ENCODE results near the gene SUPT7L. TPM values are rescaled to one million over a fixed set of nuclear protein-coding genes. Genes with fewer than 3 reads are reported as not detected.
"Not testable (repeated sequence)": the region's sequence is repeated elsewhere in the genome, so short reads cannot be mapped to it uniquely, and the experiment has no call there.

SUPT7L gene
- total RNA-seq, 2 experiments from 2014 or later = 33.0 to 33.6 TPM

- BruUV-seq (replicated peaks) = no TSS peak
- TF ChIP-seq EZH2phosphoT487 (IDR thresholded peaks at IDR 0.05; ENCODE audit: borderline replicate concordance, low read depth, low read length) (no peak), CTCF (conservative IDR thresholded peaks at IDR 0.05; ENCODE audit: low read length) (peak; percentile 100)
- Histone ChIP-seq H3K4me3 (ENCODE audit: low read depth, low read length, poor library complexity, severe bottlenecking) (no peak overlapping the region), H3K4me2 (ENCODE audit: low read length) (no peak overlapping the region), H3K9me3 (ENCODE audit: low read length) (no peaks in the 10 kb centered on the region), H3K36me3 (ENCODE audit: insufficient read depth, low read length) (peaks cover 72% of the 10 kb centered on the region), H3K79me2 (ENCODE audit: insufficient read depth, low read depth, low read length) (no peaks in the 10 kb centered on the region), H3K27ac (ENCODE audit: low read depth, low read length, poor library complexity, severe bottlenecking) (no peak overlapping the region), H3K9me2 (ENCODE audit: insufficient read depth, low read length) (no peaks in the 10 kb centered on the region), H2AFZ (ENCODE audit: low read length) (no peak overlapping the region), H3K4me1 (ENCODE audit: insufficient read depth, low read length, poor library complexity, severe bottlenecking) (no peaks in the 10 kb centered on the region), H4K20me1 (ENCODE audit: insufficient read depth, low read length) (no peaks in the 10 kb centered on the region)
- peak; percentile 94 for DNase-seq (ENCODE audit: low spot score)
- CTCF ChIA-PET (ENCODE audit: unreplicated experiment) = interaction anchor here (1.0 to 1.1 kb wide), 2 partner anchors 22 to 719 kb away, joined by 3 read pairs; no protein-coding TSS in a partner anchor
- POLR2A ChIA-PET = interaction anchor here (1.0 to 1.5 kb wide), 2 partner anchors 18 to 35 kb away, joined by 3 to 6 read pairs; no protein-coding TSS in a partner anchor
- intact Hi-C loops (cut with micrococcal nuclease; ENCODE audit: unreplicated experiment) = no loop called here
Measured at GRCh38 chr2:27683390-27684071, 20.1 kb upstream of the SUPT7L start.

- H3K4me3 ChIP-seq (ENCODE audit: low read depth, low read length, poor library complexity, severe bottlenecking); H2AFZ ChIP-seq (ENCODE audit: low read length); intact Hi-C loops (cut with micrococcal nuclease; ENCODE audit: unreplicated experiment); CTCF ChIA-PET (ENCODE audit: unreplicated experiment); BruUV-seq (replicated peaks); H4K20me1 ChIP-seq (ENCODE audit: insufficient read depth, low read length); H3K79me2 ChIP-seq (ENCODE audit: insufficient read depth, low read depth, low read length); H3K9me3 ChIP-seq (ENCODE audit: low read length); H3K4me2 ChIP-seq (ENCODE audit: low read length); H3K27ac ChIP-seq (ENCODE audit: low read depth, low read length, poor library complexity, severe bottlenecking); DNase-seq (ENCODE audit: low spot score); H3K9me2 ChIP-seq (ENCODE audit: insufficient read depth, low read length); H3K4me1 ChIP-seq (ENCODE audit: insufficient read depth, low read length, poor library complexity, severe bottlenecking): not testable (repeated sequence)
- H3K36me3 ChIP-seq (ENCODE audit: insufficient read depth, low read length) = peaks cover 72% of the 10 kb centered on the region
- POLR2A ChIA-PET = interaction anchor here (0.6 to 1.5 kb wide), 3 partner anchors 16 to 787 kb away, joined by 3 to 6 read pairs (median 4); no protein-coding TSS in a partner anchor
Measured at GRCh38 chr2:27682334-27682771, 18.9 kb upstream of the SUPT7L start.

GRCh38 chr2:27681841-27682240 lies 18.4 kb upstream of the SUPT7L start:
- no peaks in the 10 kb centered on the region for H3K9me3 ChIP-seq (ENCODE audit: low read length)
- intact Hi-C loops (cut with micrococcal nuclease; ENCODE audit: unreplicated experiment) = no loop called here
- no peaks in the 10 kb centered on the region for H3K9me2 ChIP-seq (ENCODE audit: insufficient read depth, low read length)
- H3K4me3 ChIP-seq (ENCODE audit: low read depth, low read length, poor library complexity, severe bottlenecking) = no peak overlapping the region
- DNase-seq (ENCODE audit: low spot score) = no peak
- H3K27ac ChIP-seq (ENCODE audit: low read depth, low read length, poor library complexity, severe bottlenecking) = no peak overlapping the region
- H4K20me1 ChIP-seq (ENCODE audit: insufficient read depth, low read length) = no peaks in the 10 kb centered on the region
- ChIA-PET POLR2A (interaction anchor here (0.6 to 1.3 kb wide), 2 partner anchors 9 to 89 kb away, joined by 3 to 5 read pairs; no protein-coding TSS in a partner anchor), CTCF (ENCODE audit: unreplicated experiment) (interaction anchor here (0.5 kb wide), 1 partner anchor 331 kb away, joined by 4 read pairs; no protein-coding TSS in a partner anchor)
- no TSS peak for BruUV-seq (replicated peaks)
- no peaks in the 10 kb centered on the region for H3K4me1 ChIP-seq (ENCODE audit: insufficient read depth, low read length, poor library complexity, severe bottlenecking)
- H3K36me3 ChIP-seq (ENCODE audit: insufficient read depth, low read length) = peaks cover 72% of the 10 kb centered on the region
- no peaks in the 10 kb centered on the region for H3K79me2 ChIP-seq (ENCODE audit: insufficient read depth, low read depth, low read length)
- TF ChIP-seq EZH2phosphoT487 (IDR thresholded peaks at IDR 0.05; ENCODE audit: borderline replicate concordance, low read depth, low read length) (no peak), CTCF (conservative IDR thresholded peaks at IDR 0.05; ENCODE audit: low read length) (no peak)
- H3K4me2 ChIP-seq (ENCODE audit: low read length) = no peak overlapping the region
- no peak overlapping the region for H2AFZ ChIP-seq (ENCODE audit: low read length)
